IMR-90 (cell line): Measurements from ENCODE around the gene PRPF40A. TPM values are rescaled to one million over a fixed set of nuclear protein-coding genes. Genes with fewer than 3 reads are reported as not detected.

Experiments
- ATAC-seq: fragments of 200-7000 bp; cut with Tn5 transposase; 2 replicates; pipeline ENCODE4 v1.9.1; 2020; ENCODE audit warnings: low read depth, mild to moderate bottlenecking, moderate library complexity
- BruUV-seq: library from RNA; stranded (reverse); fragments of 400-500 nt; replicated peaks from 2 replicates; lab custom pipeline; 2021; lab: Mats Ljungman, UMichigan
- CTCF ChIA-PET: fragments of 300-600 bp; formaldehyde crosslinking; extraction: SDS; loops from one replicate; lab custom pipeline; 2021; ENCODE audit warnings: antibody characterized with exemption; lab: Yijun Ruan, JAX
- POLR2A ChIA-PET: fragments of 300-600 bp; sonication (Branson Sonifier 250); formaldehyde crosslinking; loops from one replicate; lab custom pipeline; 2022; ENCODE audit warnings: antibody characterized with exemption; ENCODE audit not compliant: unreplicated experiment; lab: Charles Lee
- DNase-seq: peaks from one replicate; pipeline ENCODE4 v3.0.0; 2013
- H2AFZ ChIP-seq: replicated peaks from 2 replicates; pipeline ENCODE3; 2013; ENCODE audit warnings: low read length, mild to moderate bottlenecking; ENCODE audit not compliant: poor library complexity
- H2AK5ac ChIP-seq: 2 replicates; pipeline ENCODE4 v1.6.1; 2013; ENCODE audit warnings: low read depth, low read length, inconsistent platforms
- H2AK9ac ChIP-seq: replicated peaks from 2 replicates; pipeline ENCODE3; 2013; ENCODE audit warnings: mild to moderate bottlenecking, low read depth, low read length, moderate library complexity; ENCODE audit not compliant: poor library complexity
- H2BK120ac ChIP-seq: 2 replicates; pipeline ENCODE4 v1.6.1; 2013; ENCODE audit warnings: low read depth, low read length, inconsistent platforms
- H2BK15ac ChIP-seq: 3 replicates; pipeline ENCODE4 v1.6.1; 2013; ENCODE audit warnings: low read depth, low read length, inconsistent platforms
- H2BK20ac ChIP-seq: 2 replicates; pipeline ENCODE4 v1.6.1; 2013; ENCODE audit warnings: low read depth, mild to moderate bottlenecking, inconsistent platforms, low read length, moderate library complexity
- H2BK5ac ChIP-seq: 2 replicates; pipeline ENCODE4 v1.6.1; 2013; ENCODE audit warnings: mild to moderate bottlenecking, low read depth, low read length, inconsistent platforms; ENCODE audit not compliant: poor library complexity, severe bottlenecking
- H3K14ac ChIP-seq: replicated peaks from 2 replicates; pipeline ENCODE4 v1.6.1; 2013; ENCODE audit warnings: low read depth, low read length, inconsistent platforms
- H3K18ac ChIP-seq: 2 replicates; pipeline ENCODE4 v1.6.1; 2013; ENCODE audit warnings: low read depth, low read length, control low read depth
- H3K23ac ChIP-seq: 2 replicates; pipeline ENCODE4 v1.6.1; 2013; ENCODE audit warnings: low read depth, low read length, inconsistent platforms
- H3K27ac ChIP-seq: 2 replicates; pipeline ENCODE4 v1.5.1; 2013; ENCODE audit warnings: mild to moderate bottlenecking, control low read depth, low read length; ENCODE audit not compliant: insufficient read depth
- H3K27me3 ChIP-seq: 2 replicates; pipeline ENCODE4 v1.6.1; 2013; ENCODE audit warnings: low read length; ENCODE audit not compliant: control insufficient read depth, insufficient read depth
- H3K36me3 ChIP-seq: 2 replicates; pipeline ENCODE4 v1.6.1; 2013; ENCODE audit warnings: low read length, mixed read lengths; ENCODE audit not compliant: control insufficient read depth, insufficient read depth
- H3K4ac ChIP-seq: 2 replicates; pipeline ENCODE4 v1.6.1; 2013; ENCODE audit warnings: low read depth, low read length, inconsistent platforms
- H3K4me1 ChIP-seq: 2 replicates; pipeline ENCODE4 v1.6.1; 2013; ENCODE audit warnings: low read length, mixed read lengths; ENCODE audit not compliant: control insufficient read depth, insufficient read depth
- H3K4me2 ChIP-seq: 2 replicates; pipeline ENCODE4 v1.6.1; 2013; ENCODE audit warnings: low read depth, mild to moderate bottlenecking, control low read depth, low read length, moderate library complexity
- H3K4me3 ChIP-seq: 2 replicates; pipeline ENCODE4 v1.5.1; 2013; ENCODE audit warnings: low read depth, mild to moderate bottlenecking, control low read depth, low read length, moderate library complexity; ENCODE audit not compliant: insufficient read depth
- H3K56ac ChIP-seq: 2 replicates; pipeline ENCODE4 v1.6.1; 2013; ENCODE audit warnings: low read length, inconsistent platforms; ENCODE audit not compliant: insufficient read depth; ENCODE audit errors: extremely low read depth
- H3K79me1 ChIP-seq, 2 experiments: 2 replicates each; pipeline ENCODE4 v1.6.1; 2013; ENCODE audit warnings: low read length in 2 of 2, inconsistent platforms in 1 of 2, low read depth in 1 of 2
- H3K9ac ChIP-seq: 2 replicates; pipeline ENCODE4 v1.6.1; 2013; ENCODE audit warnings: low read depth, low read length, control low read depth
- H3K9me1 ChIP-seq: 2 replicates; pipeline ENCODE4 v1.6.1; 2013; ENCODE audit warnings: low read length, inconsistent platforms; ENCODE audit not compliant: insufficient read depth
- H3K9me3 ChIP-seq: 2 replicates; pipeline ENCODE4 v1.6.1; 2013; ENCODE audit warnings: low read length; ENCODE audit not compliant: control insufficient read depth, insufficient read depth
- H4K20me1 ChIP-seq: 2 replicates; pipeline ENCODE4 v1.6.1; 2013; ENCODE audit warnings: low read length, inconsistent platforms; ENCODE audit not compliant: insufficient read depth
- H4K5ac ChIP-seq: 2 replicates; pipeline ENCODE4 v1.6.1; 2013; ENCODE audit warnings: mild to moderate bottlenecking, low read depth, low read length, control low read depth
- H4K8ac ChIP-seq, 2 experiments: 2 replicates each; pipeline ENCODE4 v1.6.1; 2013; ENCODE audit warnings: low read depth in 2 of 2, low read length in 2 of 2, control low read depth in 1 of 2, inconsistent platforms in 1 of 2
- H4K91ac ChIP-seq: 2 replicates; pipeline ENCODE4 v1.6.1; 2013; ENCODE audit warnings: low read depth, low read length, inconsistent platforms; ENCODE audit not compliant: insufficient read depth
- BHLHE40 ChIP-seq: fragments of 150-350 bp; IDR thresholded peaks from 2 replicates; pipeline ENCODE4 v1.6.1; 2016; ENCODE audit warnings: mild to moderate bottlenecking, low read depth, low read length
- CEBPB ChIP-seq: IDR thresholded peaks from 2 replicates; pipeline ENCODE4 v1.6.1; 2012; ENCODE audit warnings: low read depth, low read length, improper control_type of control experiment
- CHD1 ChIP-seq: IDR thresholded peaks from 2 replicates; pipeline ENCODE4 v1.6.1; 2012; ENCODE audit warnings: low read depth, low read length, improper control_type of control experiment
- FOS ChIP-seq: fragments of 150-350 bp; IDR thresholded peaks from 2 replicates; pipeline ENCODE4 v1.6.1; 2016; ENCODE audit warnings: low read depth, low read length
- MAFK ChIP-seq: IDR thresholded peaks from 2 replicates; pipeline ENCODE4 v1.6.1; 2012; ENCODE audit warnings: low read depth, low read length, improper control_type of control experiment
- MAZ ChIP-seq: IDR thresholded peaks from 2 replicates; pipeline ENCODE4 v1.6.1; 2012; ENCODE audit warnings: low read depth, mild to moderate bottlenecking, low read length, improper control_type of control experiment, moderate library complexity, borderline replicate concordance
- MXI1 ChIP-seq: IDR thresholded peaks from 2 replicates; pipeline ENCODE4 v1.6.1; 2012; ENCODE audit warnings: low read depth, mild to moderate bottlenecking, low read length, moderate library complexity, borderline replicate concordance
- NFE2L2 ChIP-seq: fragments of 150-350 bp; IDR thresholded peaks from 2 replicates; pipeline ENCODE4 v1.6.1; 2016; ENCODE audit warnings: low read depth, mild to moderate bottlenecking, low read length
- POLR2A ChIP-seq: IDR thresholded peaks from 2 replicates; pipeline ENCODE4 v1.6.1; 2012; ENCODE audit warnings: mild to moderate bottlenecking, low read depth, low read length
- RAD21 ChIP-seq: IDR thresholded peaks from 2 replicates; pipeline ENCODE4 v1.6.1; 2012; ENCODE audit warnings: low read length, improper control_type of control experiment
- RCOR1 ChIP-seq: IDR thresholded peaks from 2 replicates; pipeline ENCODE4 v1.6.1; 2012; ENCODE audit warnings: mild to moderate bottlenecking, low read length, improper control_type of control experiment; ENCODE audit not compliant: insufficient replicate concordance
- RFX5 ChIP-seq: IDR thresholded peaks from 2 replicates; pipeline ENCODE4 v1.8.0; 2012; ENCODE audit warnings: low read depth, mild to moderate bottlenecking, low read length, moderate library complexity
- SMC3 ChIP-seq: fragments of 150-350 bp; IDR thresholded peaks from 2 replicates; pipeline ENCODE4 v1.6.1; 2016; ENCODE audit warnings: low read depth, mild to moderate bottlenecking, antibody characterized with exemption, low read length, moderate library complexity
- WGBS, 2 experiments: methylation state at CpG; one replicate each; pipeline versions ENCODE4 v1.1.5 to v1.1.7; 2013; ENCODE audit warnings: missing lambda C conversion rate in 2 of 2; ENCODE audit not compliant: insufficient read length in 1 of 2; ENCODE audit errors: extremely low coverage in 2 of 2; 5-methylcytosine and 5-hydroxymethylcytosine counted together
- dilution Hi-C: fragments of 300-500 bp; cut with HindIII; formaldehyde crosslinking; loops from one replicate; pipeline ENCODE4 v1.14.3; 2018; ENCODE audit warnings: low sequenced_read_pairs; ENCODE audit not compliant: unreplicated experiment
- in situ Hi-C: fragments of 300-500 bp; cut with MboI; formaldehyde crosslinking; loops from 3 replicates; pipeline ENCODE4 v1.14.3; 2019; ENCODE audit warnings: low sequenced_read_pairs, inconsistent platforms, mixed read lengths
- intact Hi-C: fragments of 100-400 bp; cut with micrococcal nuclease; formaldehyde crosslinking; loops from 2 replicates; pipeline ENCODE4 v1.10.0; 2022
- polyA plus RNA-seq, 3 experiments: library from polyadenylated mRNA; depleted of rRNA; stranded (reverse); fragments of >200 nt; gene quantifications; 2 replicates each; pipeline ENCODE4 v1.2.3, GENCODE V29; 2012; ENCODE audit warnings: low replicate concordance in 1 of 3
- total RNA-seq: library from RNA; depleted of rRNA; stranded (reverse); fragments of >200 nt; gene quantifications from 2 replicates; pipeline ENCODE4 v1.2.3, GENCODE V29; 2012
- TF ChIP-seq, protein P1 (sequence below): fragments of 150-350 bp; IDR thresholded peaks from 2 replicates; pipeline ENCODE4 v1.6.1; 2016; ENCODE audit warnings: low read depth, mild to moderate bottlenecking, low read length, moderate library complexity, borderline replicate concordance
- TF ChIP-seq, protein P2 (sequence below): conservative IDR thresholded peaks from 2 replicates; pipeline ENCODE4 v1.5.1; 2012; ENCODE audit warnings: mild to moderate bottlenecking, low read depth, low read length, improper control_type of control experiment
- TF ChIP-seq, protein P3 (sequence below): fragments of 150-350 bp; IDR thresholded peaks from 2 replicates; pipeline ENCODE4 v1.6.1; 2017; ENCODE audit warnings: mild to moderate bottlenecking, antibody characterized with exemption, low read length, low read depth

Gene PRPF40A
- total and polyA plus RNA-seq, 2 of the 4 experiments (the other 2 are of a cell fraction) = 49.1 to 150 TPM

DNA sequence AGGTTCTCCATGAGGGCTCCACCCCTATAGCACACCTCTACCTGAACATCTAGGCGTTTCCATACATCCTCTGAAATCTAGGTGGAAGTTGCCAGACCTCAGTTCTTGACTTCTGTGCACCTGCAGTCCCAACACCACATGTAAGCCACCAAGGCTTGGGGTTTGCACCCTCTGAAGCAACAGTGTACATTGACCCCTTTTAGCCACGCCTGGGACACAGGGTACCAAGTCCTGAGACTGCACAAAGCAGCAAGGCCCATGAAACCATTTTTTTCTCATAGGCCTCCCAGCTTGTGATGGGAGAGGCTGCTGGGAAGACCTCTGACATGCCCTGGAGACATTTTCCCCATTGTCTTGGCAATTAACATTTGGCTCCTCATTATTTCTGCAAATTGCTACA, 21.2 kb upstream of the PRPF40A start:
- Histone ChIP-seq H3K4me1 (no peaks in the 10 kb centered on the region), H4K20me1 (no peaks in the 10 kb centered on the region), H2BK15ac (no peak overlapping the region), H2BK20ac (no peak overlapping the region), H3K18ac (no peak overlapping the region), H2AK9ac (no peak overlapping the region), H2BK120ac (no peak overlapping the region), H3K27me3 (no peaks in the 10 kb centered on the region), H3K14ac (no peak overlapping the region), H3K4me2 (no peak overlapping the region), H3K9ac (no peak overlapping the region), H4K91ac (no peak overlapping the region), H4K5ac (no peak overlapping the region), H3K9me3 (no peaks in the 10 kb centered on the region), H2AK5ac (no peak overlapping the region), H3K4ac (no peak overlapping the region), H3K23ac (no peak overlapping the region), H3K9me1 (no peaks in the 10 kb centered on the region), H3K36me3 (peaks cover 11% of the 10 kb centered on the region), H3K4me3 (no peak overlapping the region), H3K79me1 (no peaks in the 10 kb centered on the region), H2BK5ac (no peak overlapping the region), H3K27ac (no peak overlapping the region), H3K56ac (no peak overlapping the region), H4K8ac (no peak overlapping the region), H2AFZ (no peak overlapping the region)
- no TSS peak for BruUV-seq
- in situ Hi-C loops = loop anchor here (25.0 kb wide), 1 partner anchor 774 kb away; no protein-coding TSS in a partner anchor
- TF ChIP-seq MAZ (no peak), CHD1 (no peak), RCOR1 (no peak), SMC3 (no peak), RAD21 (no peak), CEBPB (no peak), MXI1 (no peak), MAFK (no peak), BHLHE40 (no peak), RFX5 (no peak), POLR2A (no peak), NFE2L2 (no peak), FOS (no peak)
- TF ChIP-seq, protein P1, sequence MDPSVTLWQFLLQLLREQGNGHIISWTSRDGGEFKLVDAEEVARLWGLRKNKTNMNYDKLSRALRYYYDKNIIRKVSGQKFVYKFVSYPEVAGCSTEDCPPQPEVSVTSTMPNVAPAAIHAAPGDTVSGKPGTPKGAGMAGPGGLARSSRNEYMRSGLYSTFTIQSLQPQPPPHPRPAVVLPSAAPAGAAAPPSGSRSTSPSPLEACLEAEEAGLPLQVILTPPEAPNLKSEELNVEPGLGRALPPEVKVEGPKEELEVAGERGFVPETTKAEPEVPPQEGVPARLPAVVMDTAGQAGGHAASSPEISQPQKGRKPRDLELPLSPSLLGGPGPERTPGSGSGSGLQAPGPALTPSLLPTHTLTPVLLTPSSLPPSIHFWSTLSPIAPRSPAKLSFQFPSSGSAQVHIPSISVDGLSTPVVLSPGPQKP = no peak
- TF ChIP-seq, protein P2, sequence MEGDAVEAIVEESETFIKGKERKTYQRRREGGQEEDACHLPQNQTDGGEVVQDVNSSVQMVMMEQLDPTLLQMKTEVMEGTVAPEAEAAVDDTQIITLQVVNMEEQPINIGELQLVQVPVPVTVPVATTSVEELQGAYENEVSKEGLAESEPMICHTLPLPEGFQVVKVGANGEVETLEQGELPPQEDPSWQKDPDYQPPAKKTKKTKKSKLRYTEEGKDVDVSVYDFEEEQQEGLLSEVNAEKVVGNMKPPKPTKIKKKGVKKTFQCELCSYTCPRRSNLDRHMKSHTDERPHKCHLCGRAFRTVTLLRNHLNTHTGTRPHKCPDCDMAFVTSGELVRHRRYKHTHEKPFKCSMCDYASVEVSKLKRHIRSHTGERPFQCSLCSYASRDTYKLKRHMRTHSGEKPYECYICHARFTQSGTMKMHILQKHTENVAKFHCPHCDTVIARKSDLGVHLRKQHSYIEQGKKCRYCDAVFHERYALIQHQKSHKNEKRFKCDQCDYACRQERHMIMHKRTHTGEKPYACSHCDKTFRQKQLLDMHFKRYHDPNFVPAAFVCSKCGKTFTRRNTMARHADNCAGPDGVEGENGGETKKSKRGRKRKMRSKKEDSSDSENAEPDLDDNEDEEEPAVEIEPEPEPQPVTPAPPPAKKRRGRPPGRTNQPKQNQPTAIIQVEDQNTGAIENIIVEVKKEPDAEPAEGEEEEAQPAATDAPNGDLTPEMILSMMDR = no peak
- TF ChIP-seq, protein P3, sequence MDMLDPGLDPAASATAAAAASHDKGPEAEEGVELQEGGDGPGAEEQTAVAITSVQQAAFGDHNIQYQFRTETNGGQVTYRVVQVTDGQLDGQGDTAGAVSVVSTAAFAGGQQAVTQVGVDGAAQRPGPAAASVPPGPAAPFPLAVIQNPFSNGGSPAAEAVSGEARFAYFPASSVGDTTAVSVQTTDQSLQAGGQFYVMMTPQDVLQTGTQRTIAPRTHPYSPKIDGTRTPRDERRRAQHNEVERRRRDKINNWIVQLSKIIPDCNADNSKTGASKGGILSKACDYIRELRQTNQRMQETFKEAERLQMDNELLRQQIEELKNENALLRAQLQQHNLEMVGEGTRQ = no peak
- ChIA-PET CTCF (interaction anchor here (0.6 kb wide), 2 partner anchors 31 to 132 kb away, joined by 4 to 9 read pairs; no protein-coding TSS in a partner anchor), POLR2A (no interaction called here)
- 100% methylated on average over 2 of the region's 2 CpGs; no CpG with 5 or more reads in 1 of the 2 experiments for WGBS, 2 experiments
- dilution Hi-C loops = no loop called here
- no peak for ATAC-seq
- DNase-seq = no peak
- intact Hi-C loops = no loop called here
